AG09319 (cell line): Measurements from ENCODE around the gene PLCB1.

ENCODE experiments used
- DNase-seq: peaks from one replicate; pipeline ENCODE4 v3.0.0-alpha.2; 2010; ENCODE audit warnings: low read depth; ENCODE audit errors: extremely low read depth
- TF ChIP-seq, protein P1 (sequence below): IDR thresholded peaks from 2 replicates; pipeline ENCODE4 v1.5.1; 2011; ENCODE audit warnings: low read depth, mild to moderate bottlenecking, inconsistent platforms, low read length, moderate library complexity

The PLCB1 gene

DNA sequence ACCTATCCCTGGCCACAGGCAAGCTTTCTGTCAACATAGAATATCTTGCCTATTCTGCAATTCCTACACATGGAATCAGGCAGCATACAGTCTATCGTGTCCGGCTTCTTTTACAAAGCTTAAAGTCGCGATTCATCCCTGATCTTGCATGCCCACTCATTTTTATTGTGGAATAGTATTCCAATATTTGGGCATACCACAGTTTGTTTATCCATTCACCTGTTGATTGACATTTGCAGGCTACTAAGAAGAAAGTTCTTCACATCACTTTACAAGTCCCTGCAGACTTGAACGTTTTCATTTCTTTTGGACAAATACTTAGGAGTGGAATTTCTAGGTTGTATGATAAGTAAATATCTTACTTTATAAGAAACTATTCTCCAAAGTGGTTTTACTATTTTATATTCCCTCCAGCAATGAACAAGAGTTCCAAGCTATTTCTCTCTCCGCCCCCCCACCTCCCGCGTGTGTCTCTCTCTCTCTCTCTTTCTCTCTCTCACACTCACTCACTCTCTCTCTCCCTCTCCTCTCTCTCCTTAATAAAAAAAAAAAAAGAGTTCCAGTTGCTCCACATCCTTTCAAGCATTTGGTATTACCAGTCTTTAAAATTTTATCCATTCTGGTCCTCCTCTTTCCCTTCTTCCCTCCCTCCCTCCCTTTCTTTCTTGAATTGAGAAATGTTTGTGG is 1.1 kb upstream of the PLCB1 start:
- TF ChIP-seq, protein P1, sequence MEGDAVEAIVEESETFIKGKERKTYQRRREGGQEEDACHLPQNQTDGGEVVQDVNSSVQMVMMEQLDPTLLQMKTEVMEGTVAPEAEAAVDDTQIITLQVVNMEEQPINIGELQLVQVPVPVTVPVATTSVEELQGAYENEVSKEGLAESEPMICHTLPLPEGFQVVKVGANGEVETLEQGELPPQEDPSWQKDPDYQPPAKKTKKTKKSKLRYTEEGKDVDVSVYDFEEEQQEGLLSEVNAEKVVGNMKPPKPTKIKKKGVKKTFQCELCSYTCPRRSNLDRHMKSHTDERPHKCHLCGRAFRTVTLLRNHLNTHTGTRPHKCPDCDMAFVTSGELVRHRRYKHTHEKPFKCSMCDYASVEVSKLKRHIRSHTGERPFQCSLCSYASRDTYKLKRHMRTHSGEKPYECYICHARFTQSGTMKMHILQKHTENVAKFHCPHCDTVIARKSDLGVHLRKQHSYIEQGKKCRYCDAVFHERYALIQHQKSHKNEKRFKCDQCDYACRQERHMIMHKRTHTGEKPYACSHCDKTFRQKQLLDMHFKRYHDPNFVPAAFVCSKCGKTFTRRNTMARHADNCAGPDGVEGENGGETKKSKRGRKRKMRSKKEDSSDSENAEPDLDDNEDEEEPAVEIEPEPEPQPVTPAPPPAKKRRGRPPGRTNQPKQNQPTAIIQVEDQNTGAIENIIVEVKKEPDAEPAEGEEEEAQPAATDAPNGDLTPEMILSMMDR, result no peak
- DNase-seq, result no peak

DNA sequence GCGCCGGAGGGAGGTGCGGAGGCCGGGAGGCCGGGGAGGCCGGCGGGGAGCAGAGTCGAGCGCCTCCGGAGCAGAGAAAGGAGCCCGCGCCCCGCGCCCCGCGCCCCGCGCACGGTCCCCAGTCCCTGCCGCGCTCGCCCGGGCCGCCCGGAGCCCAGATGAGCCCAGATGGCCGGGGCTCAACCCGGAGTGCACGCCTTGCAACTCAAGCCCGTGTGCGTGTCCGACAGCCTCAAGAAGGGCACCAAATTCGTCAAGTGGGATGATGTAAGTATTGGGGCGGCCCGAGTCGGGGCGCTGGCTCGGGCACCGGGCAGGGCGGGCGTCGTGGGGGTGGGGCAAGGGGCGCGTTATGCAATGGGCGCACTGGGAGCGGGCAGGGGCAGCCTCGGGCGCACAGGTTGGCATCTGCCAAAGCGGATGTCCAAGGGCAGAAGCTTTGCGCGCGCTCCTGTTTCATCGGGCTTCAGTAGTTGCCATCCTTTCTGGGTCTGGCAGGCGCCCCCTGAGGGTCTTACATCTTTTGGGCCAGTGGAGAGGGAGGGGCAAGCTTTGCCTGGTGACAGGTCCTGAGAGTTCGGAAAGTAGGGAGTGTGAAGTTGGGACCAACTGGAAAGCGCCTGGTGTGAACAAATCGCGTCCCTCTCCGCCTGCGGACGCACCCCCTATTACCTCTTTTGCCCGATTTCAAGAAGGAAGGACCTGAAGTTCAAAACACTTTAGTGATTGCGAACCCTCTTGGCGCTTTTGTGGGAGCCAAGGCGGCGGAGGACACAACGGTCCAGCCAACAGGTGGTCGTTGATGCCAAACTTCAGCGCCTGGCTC is 631 bp downstream of the PLCB1 start:
- TF ChIP-seq, protein P1, result no peak
- no peak for DNase-seq

DNA sequence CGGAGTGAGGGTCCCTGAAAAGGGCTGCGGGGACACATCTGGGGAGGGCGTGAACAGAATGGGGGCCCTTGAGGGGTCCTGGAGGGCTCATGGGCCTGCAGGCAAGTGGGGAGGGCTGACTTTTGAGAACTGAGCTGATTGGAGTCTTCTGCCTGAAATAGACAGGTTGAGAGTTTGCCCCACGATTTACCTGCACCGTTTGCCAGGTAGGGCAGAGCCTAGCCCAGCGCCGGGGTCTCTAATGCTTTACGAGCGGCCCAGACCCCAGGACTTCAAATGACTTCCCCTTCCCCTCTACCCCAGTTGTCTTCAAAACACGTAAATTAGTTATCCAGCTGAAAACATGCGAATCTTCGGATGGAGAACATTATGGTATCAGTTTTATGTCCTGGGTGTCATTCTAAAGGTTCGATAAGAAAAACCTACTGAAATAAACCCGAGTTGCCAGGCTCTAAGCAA is 1.3 kb downstream of the PLCB1 start:
- TF ChIP-seq, protein P1, result no peak
- no peak for DNase-seq

DNA sequence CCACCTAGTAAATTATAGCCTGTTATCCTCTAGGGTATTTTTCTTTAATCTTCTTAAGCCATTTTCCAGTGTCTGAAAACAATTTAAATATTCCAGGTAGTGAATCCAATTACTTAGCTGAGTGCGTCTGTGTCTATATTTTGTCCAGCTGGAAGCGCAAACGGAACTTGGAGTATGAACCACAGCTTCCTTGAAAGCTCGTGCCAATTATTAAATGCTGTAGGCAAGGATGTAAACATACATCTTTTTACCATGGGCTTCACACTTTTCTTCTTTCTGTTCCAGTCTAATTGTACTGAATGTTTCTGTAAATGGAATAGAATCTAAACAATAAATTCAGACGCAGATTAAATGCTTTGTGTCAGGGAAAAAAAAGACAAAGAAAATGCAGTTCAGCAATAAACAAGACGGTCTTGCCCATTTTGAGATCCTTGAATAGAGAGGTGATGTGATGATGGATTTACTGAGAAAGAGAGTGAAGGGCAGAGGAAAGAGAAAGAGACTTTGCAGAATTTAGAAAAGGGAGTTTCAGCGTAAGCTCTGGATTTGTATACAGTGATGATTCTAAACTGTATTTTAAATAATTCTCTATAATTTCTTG is 1.9 kb downstream of the PLCB1 start:
- TF ChIP-seq, protein P1, result no peak
- DNase-seq, result no peak

DNA sequence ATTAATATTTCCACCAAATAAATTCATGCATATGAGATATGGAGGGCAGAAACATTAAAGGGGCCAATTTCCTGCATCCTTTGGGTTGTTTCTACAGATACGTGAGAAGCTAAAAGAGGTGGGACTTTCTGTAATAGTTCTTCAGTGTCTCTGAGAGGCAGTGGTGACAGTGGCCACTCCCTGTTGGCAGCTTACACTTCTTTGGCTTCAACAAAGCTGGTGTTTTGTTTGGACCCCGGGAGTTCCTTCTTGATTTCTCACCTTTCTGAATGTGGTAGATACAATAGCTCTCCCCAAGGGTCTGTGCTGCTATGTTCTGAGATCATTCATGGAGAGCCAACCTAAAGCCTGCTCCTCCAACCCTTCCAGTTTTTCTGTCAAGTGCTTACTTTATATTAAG is 7.8 kb downstream of the PLCB1 start:
- no peak for DNase-seq
- TF ChIP-seq, protein P1, result no peak

DNA sequence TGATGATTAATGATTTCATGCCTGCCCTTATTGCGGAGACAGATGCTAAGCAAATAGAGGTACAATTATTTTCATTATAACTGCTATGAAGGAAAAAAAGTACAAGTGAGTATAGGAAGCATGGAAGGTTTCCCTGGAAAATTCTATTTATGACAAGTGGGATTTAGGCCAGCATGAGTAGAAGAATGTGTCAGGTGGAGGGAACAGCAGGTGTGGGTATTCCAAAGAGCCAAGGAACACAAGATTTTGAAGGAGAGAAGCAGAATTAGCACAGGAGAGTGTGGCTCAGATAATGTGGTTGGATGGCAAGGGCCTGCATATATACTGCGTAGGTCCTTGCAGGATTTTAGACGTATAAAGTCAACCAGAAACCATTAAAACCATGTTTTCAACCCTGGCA is 11.4 kb downstream of the PLCB1 start:
- no peak for DNase-seq
- TF ChIP-seq, protein P1, result no peak
